GM23248 (cell line): ENCODE measurements around the gene KIR3DL2.

Experiments
- EZH2 ChIP-seq: fragments of 200-600 bp; sonication (generic); IDR thresholded peaks from 2 replicates; pipeline ENCODE4 v1.6.1; 2018; ENCODE audit warnings: antibody characterized with exemption, mild to moderate bottlenecking; ENCODE audit not compliant: insufficient read depth, poor library complexity, severe bottlenecking
- EZH2phosphoT487 ChIP-seq: fragments of 200-600 bp; sonication (generic); IDR thresholded peaks from 2 replicates; pipeline ENCODE4 v1.6.1; 2018; ENCODE audit warnings: antibody characterized with exemption, moderate library complexity, mild to moderate bottlenecking, low read depth; ENCODE audit not compliant: insufficient read depth

GRCh38 chr19:54817670-54818536 lies 32.3 kb upstream of the KIR3DL2 start:
- TF ChIP-seq EZH2 (no peak), EZH2phosphoT487 (no peak)
